Psoas muscle (tissue), 8 donors: ENCODE results near the gene TMEM106C. TPM values are rescaled to one million over a fixed set of nuclear protein-coding genes. Genes with fewer than 3 reads are reported as not detected.

Experiments used
- ATAC-seq, 4 donors: fragments of 200-7000 bp; cut with Tn5 transposase; one replicate each; pipeline ENCODE4 v1.9.1; 2020; ENCODE audit warnings: moderate library complexity in 3 of 4, mild to moderate bottlenecking in 2 of 4
- DNase-seq, 2 donors: peaks; one replicate each; pipeline ENCODE4 v3.0.0-alpha.2; 2020
- H3K27ac ChIP-seq: fragments of 200-600 bp; one replicate; pipeline ENCODE4 v1.8.0; 2022
- H3K27me3 ChIP-seq, 3 donors: fragments of 200-600 bp in 1 of 3; one replicate each; pipeline versions ENCODE4 v1.6.1 to v1.8.0; 2013 to 2022; ENCODE audit warnings: low read length in 2 of 3, mild to moderate bottlenecking in 2 of 3, moderate library complexity in 1 of 3; ENCODE audit not compliant: insufficient read depth in 3 of 3
- H3K36me3 ChIP-seq, 2 donors: fragments of 200-600 bp in 1 of 2; one replicate each; pipeline versions ENCODE4 v1.6.1 to v1.8.0; 2013 to 2022; ENCODE audit warnings: low read depth in 1 of 2, mild to moderate bottlenecking in 1 of 2, moderate library complexity in 1 of 2; ENCODE audit not compliant: insufficient read depth in 1 of 2
- H3K4me1 ChIP-seq: fragments of 200-600 bp; one replicate; pipeline ENCODE4 v1.8.0; 2022
- H3K4me3 ChIP-seq: fragments of 200-600 bp; one replicate; pipeline ENCODE4 v1.8.0; 2022; ENCODE audit warnings: mild to moderate bottlenecking
- H3K9me3 ChIP-seq: fragments of 200-600 bp; one replicate; pipeline ENCODE4 v1.8.0; 2022
- WGBS, 3 donors: extraction: QIAGEN DNeasy Blood & Tissue Kit; methylation state at CpG; one replicate each; pipeline versions ENCODE4 v1.1.6 to v1.1.7; 2013; 5-methylcytosine and 5-hydroxymethylcytosine counted together
- intact Hi-C, 2 donors: fragments of 100-400 bp; cut with DNase I; formaldehyde crosslinking; loops; one replicate each; pipeline versions ENCODE4 v1.11.0 to v1.14.2; 2022
- polyA plus RNA-seq, 3 donors: library from polyadenylated mRNA; stranded (reverse); fragments of 200-250 nt; gene quantifications; one replicate each; pipeline ENCODE4 v1.2.3, GENCODE V29; 2013
- total RNA-seq, 4 donors: library from RNA; stranded (reverse); fragmentation: NEBNext Ultra II Directional in 2 of 4; extraction: Animal tissue kit (Norgen Biotek cat#: 25700) in 2 of 4; gene quantifications; one replicate each; pipeline versions ENCODE4 v1.2.1 to v1.2.4, GENCODE V29; 2021 to 2023
- TF ChIP-seq, protein P1 (sequence below): fragments of 200-600 bp; IDR thresholded peaks from one replicate; pipeline ENCODE4 v1.8.0; 2022; ENCODE audit warnings: antibody characterized with exemption
- donor health status: healthy with polysubstance abuse.
- donor health status: DM: no; HTN: no; CAD: no; lungs with moderate emphysema.
- donor health status: Bipolar disorder and iron deficiency.
- donor health status: healthy.
- donor health status: DM: yes; HTN: yes; CAD: no.
- donor health status: DM: no; HTN: no; CAD: no.
- donor health status: DM: no; HTN: no; CAD: no.
- donor health status: DM: yes; HTN: yes; CAD: no.

The TMEM106C gene
- total and polyA plus RNA-seq, 7 donors, result 7.7 to 33.4 (median 14.7) TPM

DNA sequence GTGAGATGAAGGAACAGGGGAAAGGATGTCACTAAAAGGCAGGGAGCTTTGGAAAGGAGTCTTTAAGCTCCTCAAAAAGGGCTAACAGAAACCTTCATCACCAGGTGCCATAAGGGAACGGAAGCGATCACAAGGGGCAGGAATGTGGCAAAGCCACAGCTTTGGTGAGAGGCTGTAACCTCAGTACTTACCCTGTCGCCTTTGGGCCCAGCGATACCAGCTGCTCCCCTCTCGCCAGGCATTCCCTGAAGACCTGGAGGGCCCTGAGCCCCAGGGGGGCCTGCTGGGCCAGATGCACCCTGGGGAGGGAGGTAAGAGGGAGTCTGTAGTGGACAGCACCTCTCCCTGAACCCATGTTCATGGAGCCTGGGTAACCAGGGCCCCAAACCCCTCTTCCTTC lies 18.9 kb downstream of the TMEM106C start:
- 69 to 78% (median 76%) methylated on average over 5 of the region's 5 CpGs for WGBS, 3 donors
- Histone ChIP-seq H3K27ac (no peak overlapping the region), H3K27me3 (no peaks in the 10 kb centered on the region), H3K36me3 (no peaks in the 10 kb centered on the region), H3K4me3 (no peak overlapping the region), H3K9me3 (no peaks in the 10 kb centered on the region), H3K4me1 (no peaks in the 10 kb centered on the region)
- TF ChIP-seq, protein P1, sequence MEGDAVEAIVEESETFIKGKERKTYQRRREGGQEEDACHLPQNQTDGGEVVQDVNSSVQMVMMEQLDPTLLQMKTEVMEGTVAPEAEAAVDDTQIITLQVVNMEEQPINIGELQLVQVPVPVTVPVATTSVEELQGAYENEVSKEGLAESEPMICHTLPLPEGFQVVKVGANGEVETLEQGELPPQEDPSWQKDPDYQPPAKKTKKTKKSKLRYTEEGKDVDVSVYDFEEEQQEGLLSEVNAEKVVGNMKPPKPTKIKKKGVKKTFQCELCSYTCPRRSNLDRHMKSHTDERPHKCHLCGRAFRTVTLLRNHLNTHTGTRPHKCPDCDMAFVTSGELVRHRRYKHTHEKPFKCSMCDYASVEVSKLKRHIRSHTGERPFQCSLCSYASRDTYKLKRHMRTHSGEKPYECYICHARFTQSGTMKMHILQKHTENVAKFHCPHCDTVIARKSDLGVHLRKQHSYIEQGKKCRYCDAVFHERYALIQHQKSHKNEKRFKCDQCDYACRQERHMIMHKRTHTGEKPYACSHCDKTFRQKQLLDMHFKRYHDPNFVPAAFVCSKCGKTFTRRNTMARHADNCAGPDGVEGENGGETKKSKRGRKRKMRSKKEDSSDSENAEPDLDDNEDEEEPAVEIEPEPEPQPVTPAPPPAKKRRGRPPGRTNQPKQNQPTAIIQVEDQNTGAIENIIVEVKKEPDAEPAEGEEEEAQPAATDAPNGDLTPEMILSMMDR, result no peak
- ATAC-seq (no peak), DNase-seq (no peak)
- intact Hi-C loops, result no loop called here

DNA sequence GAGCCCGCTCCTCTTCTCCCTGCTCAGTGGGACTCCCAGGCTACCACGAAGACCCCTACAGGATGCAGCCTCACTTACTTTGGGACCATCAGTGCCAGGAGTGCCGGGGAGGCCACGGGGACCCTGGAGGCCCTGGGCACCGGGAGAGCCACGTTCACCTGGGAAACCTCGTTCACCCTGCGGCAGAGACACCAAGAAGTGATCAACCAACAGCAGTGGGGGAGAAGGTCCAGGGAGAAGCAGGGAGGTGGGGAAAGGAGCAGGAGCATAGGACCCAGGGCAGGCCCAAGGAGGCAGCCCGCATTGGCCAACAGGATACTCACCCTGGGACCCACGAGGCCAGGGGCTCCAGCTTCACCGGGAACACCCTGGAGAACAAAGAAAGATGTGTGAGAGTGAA lies 19.4 kb downstream of the TMEM106C start:
- no peak for DNase-seq
- TF ChIP-seq, protein P1, result no peak
- Histone ChIP-seq H3K9me3 (no peaks in the 10 kb centered on the region), H3K27ac (no peak overlapping the region), H3K27me3 (no peaks in the 10 kb centered on the region), H3K4me3 (no peak overlapping the region), H3K4me1 (peaks cover 3% of the 10 kb centered on the region), H3K36me3 (no peaks in the 10 kb centered on the region)
- ATAC-seq, result no peak
- WGBS, 3 donors, result 88 to 92% (median 90%) methylated on average over 11 of the region's 11 CpGs
- intact Hi-C loops, result no loop called here

DNA sequence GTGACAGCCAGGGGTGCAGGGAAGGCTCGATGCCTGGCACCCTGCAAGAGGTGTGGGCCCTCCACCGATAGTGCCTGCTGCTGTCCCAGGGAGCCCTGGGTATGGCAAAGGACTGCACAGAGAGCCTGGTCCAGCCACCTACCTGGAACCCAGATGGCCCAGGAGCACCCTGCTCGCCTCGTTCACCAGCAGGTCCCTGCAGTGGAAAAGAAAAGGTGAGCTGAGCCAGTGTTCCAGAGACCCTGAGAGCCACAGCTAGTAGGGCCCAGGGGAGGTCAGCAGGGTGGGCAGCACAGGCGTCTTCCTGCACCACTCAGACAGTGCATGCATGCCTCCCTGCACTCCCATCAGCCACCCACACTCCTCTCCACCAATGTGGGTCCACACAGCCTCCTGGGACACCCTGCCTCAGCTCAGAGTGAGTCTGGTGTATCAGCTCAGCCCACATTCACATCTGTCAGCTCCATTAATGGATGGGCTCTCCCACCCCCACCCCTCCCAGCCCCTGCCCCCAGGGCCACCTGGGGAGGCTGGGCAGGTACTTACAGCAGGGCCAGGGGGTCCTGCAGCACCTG lies 20.2 kb downstream of the TMEM106C start:
- Histone ChIP-seq H3K9me3 (no peaks in the 10 kb centered on the region), H3K27me3 (no peaks in the 10 kb centered on the region), H3K36me3 (no peaks in the 10 kb centered on the region), H3K4me1 (peaks cover 12% of the 10 kb centered on the region), H3K27ac (no peak overlapping the region), H3K4me3 (no peak overlapping the region)
- ATAC-seq, result no peak
- intact Hi-C loops, result no loop called here
- DNase-seq, result no peak
- 92% methylated on average over 5 of the region's 5 CpGs for WGBS, 3 donors
- TF ChIP-seq, protein P1, result no peak

DNA sequence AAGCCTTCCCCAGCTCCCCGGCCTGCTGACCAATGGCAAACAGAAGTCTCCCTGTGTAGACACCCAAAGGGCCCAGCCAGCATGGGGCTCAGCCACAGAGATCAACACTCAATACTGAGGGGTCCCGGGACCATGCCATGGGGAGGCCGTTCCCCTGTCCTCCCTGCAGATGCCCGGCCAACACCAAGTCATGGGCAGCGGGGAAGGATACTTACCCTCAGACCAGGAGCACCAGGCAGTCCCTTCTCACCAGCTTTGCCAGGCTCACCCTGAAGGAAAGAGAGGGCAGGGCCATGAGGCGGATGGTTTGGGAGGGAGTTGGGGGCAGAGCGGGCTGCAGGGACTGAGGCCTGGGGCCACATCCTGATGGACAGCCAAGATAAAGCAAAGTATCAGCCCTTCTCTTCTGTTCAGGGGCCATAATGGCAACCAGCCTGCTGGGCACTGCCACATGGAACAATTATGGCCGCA lies 21.0 kb downstream of the TMEM106C start:
- H3K4me1 ChIP-seq, result peaks cover 14% of the 10 kb centered on the region

More for the DNA sequence above, 21.0 kb downstream of the TMEM106C start:
- Histone ChIP-seq H3K27ac (no peak overlapping the region), H3K4me3 (no peak overlapping the region), H3K9me3 (no peaks in the 10 kb centered on the region), H3K36me3 (no peaks in the 10 kb centered on the region), H3K27me3 (no peaks in the 10 kb centered on the region)
- DNase-seq, result no peak
- intact Hi-C loops, result no loop called here
- TF ChIP-seq, protein P1, result no peak
- no peak for ATAC-seq
- 92 to 97% (median 97%) methylated on average over 7 to 8 of the region's 8 CpGs for WGBS, 3 donors
